ENCODE results near the gene AVP.

DNA sequence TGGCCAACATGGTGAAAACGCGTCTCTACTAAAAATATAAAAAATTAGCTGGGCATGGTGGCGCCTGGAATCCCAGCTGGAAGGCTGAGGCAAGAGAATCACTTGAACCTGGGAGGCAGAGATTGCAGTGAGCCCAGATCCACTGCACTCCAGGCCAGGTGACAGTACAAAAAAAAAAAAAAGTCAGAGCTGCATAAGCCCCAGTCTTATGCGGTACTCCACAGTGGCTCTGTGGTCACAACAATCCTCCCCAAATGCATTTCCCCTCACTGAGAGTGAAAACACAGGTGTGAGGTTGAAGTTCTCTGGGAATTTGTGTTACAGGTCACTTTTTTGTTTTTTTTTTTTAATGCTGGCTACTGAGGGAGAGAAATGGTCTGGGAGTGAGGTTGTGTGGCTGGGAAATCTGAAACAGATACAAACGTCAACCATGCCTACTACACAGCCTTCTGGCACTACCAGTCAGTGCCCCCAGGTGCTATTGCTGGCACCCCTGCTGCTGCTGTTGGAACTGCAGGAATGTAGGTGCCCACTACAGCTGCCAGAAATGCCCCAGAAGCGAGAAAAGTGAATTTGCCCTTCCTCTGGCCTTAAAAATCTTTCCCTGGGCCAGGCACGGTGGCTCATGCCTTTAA, 33.0 kb downstream of the AVP start:
- TF ChIP-seq POLR2A (IDR thresholded peaks at IDR 0.05), result no peak
- TF ChIP-seq, protein P1, sequence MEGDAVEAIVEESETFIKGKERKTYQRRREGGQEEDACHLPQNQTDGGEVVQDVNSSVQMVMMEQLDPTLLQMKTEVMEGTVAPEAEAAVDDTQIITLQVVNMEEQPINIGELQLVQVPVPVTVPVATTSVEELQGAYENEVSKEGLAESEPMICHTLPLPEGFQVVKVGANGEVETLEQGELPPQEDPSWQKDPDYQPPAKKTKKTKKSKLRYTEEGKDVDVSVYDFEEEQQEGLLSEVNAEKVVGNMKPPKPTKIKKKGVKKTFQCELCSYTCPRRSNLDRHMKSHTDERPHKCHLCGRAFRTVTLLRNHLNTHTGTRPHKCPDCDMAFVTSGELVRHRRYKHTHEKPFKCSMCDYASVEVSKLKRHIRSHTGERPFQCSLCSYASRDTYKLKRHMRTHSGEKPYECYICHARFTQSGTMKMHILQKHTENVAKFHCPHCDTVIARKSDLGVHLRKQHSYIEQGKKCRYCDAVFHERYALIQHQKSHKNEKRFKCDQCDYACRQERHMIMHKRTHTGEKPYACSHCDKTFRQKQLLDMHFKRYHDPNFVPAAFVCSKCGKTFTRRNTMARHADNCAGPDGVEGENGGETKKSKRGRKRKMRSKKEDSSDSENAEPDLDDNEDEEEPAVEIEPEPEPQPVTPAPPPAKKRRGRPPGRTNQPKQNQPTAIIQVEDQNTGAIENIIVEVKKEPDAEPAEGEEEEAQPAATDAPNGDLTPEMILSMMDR (IDR thresholded peaks at IDR 0.05), result no peak

Data from body of pancreas (tissue), 4 donors.